ENCODE measurements around the gene CNTN4. TPM values are rescaled to one million over a fixed set of nuclear protein-coding genes. Genes with fewer than 3 reads are reported as not detected.
A peak's percentile ranks its signal among the peaks of the same experiment; 100 is the strongest.

Gene CNTN4
- total RNA-seq, 4 donors from 2014 or later = 2.6 to 91.2 (median 13.2) TPM

DNA sequence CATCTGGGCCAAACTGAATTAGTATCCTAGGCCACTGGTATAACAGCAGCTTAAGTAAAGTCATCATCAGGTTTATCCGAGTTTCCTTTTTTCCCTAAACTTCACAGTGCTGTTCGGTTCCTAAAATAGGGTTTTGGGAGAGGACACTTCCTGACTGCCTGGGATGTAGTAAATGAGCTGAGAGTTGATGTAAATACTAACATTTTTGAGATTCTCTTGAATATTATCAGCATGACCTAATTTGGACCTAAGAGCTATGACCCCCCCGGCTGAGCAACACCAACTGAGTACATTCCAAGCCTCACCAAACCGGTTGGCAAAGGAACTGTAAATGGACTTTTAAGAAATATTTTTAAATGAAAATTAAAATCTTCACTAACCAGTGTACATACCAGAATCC lies 932.7 kb downstream of the CNTN4 start:
- intact Hi-C loops (cut with DNase I; ENCODE audit: low total_unique reads) = no loop called here
- H3K27ac ChIP-seq = no peak overlapping the region
- H3K9me3 ChIP-seq = no peaks in the 10 kb centered on the region
- no peaks in the 10 kb centered on the region for H3K4me1 ChIP-seq
- H3K4me3 ChIP-seq = no peak overlapping the region
- H3K27me3 ChIP-seq = no peaks in the 10 kb centered on the region
- no peaks in the 10 kb centered on the region for H3K36me3 ChIP-seq
- DNase-seq = no peak
- TF ChIP-seq, protein P1, sequence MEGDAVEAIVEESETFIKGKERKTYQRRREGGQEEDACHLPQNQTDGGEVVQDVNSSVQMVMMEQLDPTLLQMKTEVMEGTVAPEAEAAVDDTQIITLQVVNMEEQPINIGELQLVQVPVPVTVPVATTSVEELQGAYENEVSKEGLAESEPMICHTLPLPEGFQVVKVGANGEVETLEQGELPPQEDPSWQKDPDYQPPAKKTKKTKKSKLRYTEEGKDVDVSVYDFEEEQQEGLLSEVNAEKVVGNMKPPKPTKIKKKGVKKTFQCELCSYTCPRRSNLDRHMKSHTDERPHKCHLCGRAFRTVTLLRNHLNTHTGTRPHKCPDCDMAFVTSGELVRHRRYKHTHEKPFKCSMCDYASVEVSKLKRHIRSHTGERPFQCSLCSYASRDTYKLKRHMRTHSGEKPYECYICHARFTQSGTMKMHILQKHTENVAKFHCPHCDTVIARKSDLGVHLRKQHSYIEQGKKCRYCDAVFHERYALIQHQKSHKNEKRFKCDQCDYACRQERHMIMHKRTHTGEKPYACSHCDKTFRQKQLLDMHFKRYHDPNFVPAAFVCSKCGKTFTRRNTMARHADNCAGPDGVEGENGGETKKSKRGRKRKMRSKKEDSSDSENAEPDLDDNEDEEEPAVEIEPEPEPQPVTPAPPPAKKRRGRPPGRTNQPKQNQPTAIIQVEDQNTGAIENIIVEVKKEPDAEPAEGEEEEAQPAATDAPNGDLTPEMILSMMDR (IDR thresholded peaks at IDR 0.05) = no peak
- no peak for TF ChIP-seq POLR2A (IDR thresholded peaks at IDR 0.05)

DNA sequence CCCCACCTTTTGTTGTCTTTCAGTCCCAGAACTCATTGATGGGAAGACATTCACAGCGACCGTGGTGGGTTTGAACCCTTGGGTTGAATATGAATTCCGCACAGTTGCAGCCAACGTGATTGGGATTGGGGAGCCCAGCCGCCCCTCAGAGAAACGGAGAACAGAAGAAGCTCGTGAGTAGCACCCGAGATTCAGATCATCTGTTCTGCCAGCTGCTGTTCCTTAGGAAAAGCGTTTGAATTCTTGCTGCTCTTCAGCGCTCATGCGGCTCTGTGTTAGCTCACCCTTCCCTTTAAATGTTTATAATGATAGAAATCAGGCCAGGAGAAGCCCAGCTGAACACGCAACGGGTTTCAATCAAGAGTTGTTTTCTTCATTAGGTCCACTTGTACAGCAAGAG lies 938.5 kb downstream of the CNTN4 start:
- no peak overlapping the region for H3K27ac ChIP-seq
- H3K4me3 ChIP-seq = no peak overlapping the region
- no peaks in the 10 kb centered on the region for H3K27me3 ChIP-seq
- TF ChIP-seq, protein P1 (IDR thresholded peaks at IDR 0.05) = no peak
- no peak for TF ChIP-seq POLR2A (IDR thresholded peaks at IDR 0.05)
- no peaks in the 10 kb centered on the region for H3K36me3 ChIP-seq
- no peaks in the 10 kb centered on the region for H3K4me1 ChIP-seq
- intact Hi-C loops (cut with DNase I; ENCODE audit: low total_unique reads) = no loop called here
- no peaks in the 10 kb centered on the region for H3K9me3 ChIP-seq
- DNase-seq = no peak

DNA sequence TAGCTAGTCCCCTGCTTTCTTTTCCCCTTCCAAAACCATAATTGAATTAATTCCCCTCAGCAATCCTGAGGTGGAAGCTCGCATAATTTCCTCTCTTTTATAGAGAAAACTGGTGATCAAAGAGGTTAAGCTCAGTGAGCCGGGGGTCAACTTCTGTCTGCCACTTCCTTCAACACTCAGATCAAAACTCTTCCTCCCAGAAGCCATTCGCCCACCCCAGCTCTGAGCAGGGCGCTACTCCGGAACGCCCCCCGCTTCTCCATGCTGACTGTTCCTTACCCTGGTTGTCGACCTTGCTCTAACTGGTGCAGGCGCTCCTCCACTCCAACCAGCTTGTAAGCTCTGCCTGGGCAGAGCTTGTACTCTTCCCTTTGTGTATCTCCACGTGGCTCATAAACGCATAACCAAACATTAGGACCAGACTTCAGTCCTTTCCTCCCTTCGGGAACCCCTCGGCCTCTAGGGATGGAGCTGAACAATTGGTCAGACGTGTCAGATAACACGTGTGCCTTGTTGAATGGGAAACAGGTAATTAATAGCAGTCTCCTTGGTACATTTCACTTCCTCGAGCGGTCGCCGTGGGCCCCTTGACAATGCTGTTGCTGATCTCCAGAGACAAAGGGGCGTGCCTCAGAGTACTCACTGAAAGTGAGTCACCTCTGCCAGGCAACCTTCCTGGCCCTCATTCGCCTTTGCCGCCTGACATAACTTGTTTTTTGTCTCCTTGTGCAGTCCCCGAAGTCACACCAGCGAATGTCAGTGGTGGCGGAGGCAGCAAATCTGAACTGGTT lies 939.7 kb downstream of the CNTN4 start:
- intact Hi-C loops (cut with DNase I; ENCODE audit: low total_unique reads) = no loop called here
- DNase-seq = peak in 1 of 2 donors; percentile 24
- Histone ChIP-seq H3K9me3 (no peaks in the 10 kb centered on the region), H3K4me3 (no peak overlapping the region), H3K27ac (no peak overlapping the region), H3K27me3 (no peaks in the 10 kb centered on the region), H3K4me1 (no peaks in the 10 kb centered on the region), H3K36me3 (no peaks in the 10 kb centered on the region)
- no peak for TF ChIP-seq POLR2A (IDR thresholded peaks at IDR 0.05)
- TF ChIP-seq, protein P1 (IDR thresholded peaks at IDR 0.05) = no peak

DNA sequence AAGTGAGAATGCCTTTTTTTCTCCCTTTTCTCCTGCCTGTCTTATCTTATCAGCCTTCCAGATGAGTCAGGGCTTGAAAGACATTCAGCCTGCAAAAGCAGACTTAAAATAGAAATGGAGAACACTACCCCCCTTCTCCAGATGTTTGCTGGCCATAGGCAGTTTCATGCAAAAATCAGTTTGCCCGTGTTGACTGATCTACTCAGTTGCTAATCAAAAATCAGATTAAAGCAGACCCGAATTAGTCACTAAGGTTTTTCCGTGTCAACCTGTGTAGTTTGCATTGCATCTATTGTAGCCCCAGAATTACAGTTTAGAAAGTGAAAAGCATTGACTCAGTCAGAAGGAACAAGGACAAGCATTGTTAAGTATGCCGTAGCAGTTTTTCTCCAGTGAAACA lies 955.3 kb downstream of the CNTN4 start:
- no peak overlapping the region for H3K27ac ChIP-seq
- no peaks in the 10 kb centered on the region for H3K36me3 ChIP-seq
- no peaks in the 10 kb centered on the region for H3K4me1 ChIP-seq
- no peaks in the 10 kb centered on the region for H3K27me3 ChIP-seq
- intact Hi-C loops (cut with DNase I; ENCODE audit: low total_unique reads) = no loop called here
- DNase-seq = no peak
- no peaks in the 10 kb centered on the region for H3K9me3 ChIP-seq
- no peak overlapping the region for H3K4me3 ChIP-seq
- TF ChIP-seq POLR2A (IDR thresholded peaks at IDR 0.05) = no peak
- TF ChIP-seq, protein P1 (IDR thresholded peaks at IDR 0.05) = no peak

DNA sequence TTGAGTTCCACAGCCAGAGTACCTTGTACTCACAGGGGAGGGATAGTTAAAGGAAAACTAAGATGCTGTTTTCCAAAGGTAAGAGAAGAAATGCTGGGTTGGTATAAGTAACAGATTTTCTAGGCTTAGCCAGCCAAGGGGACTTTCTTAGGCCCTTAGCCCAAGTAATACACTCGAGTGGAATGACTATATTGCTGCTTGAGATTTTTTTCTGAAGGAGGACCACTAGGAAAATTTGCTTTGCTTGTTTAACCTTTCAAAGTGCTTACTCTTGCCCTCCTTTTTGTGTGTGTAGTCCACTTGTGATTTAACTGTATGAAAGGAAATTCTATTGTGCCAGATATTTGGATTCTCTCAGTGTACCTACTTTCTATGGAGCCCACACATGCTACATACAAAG lies 961.0 kb downstream of the CNTN4 start:
- Histone ChIP-seq H3K27me3 (no peaks in the 10 kb centered on the region), H3K4me1 (no peaks in the 10 kb centered on the region), H3K27ac (no peak overlapping the region), H3K9me3 (no peaks in the 10 kb centered on the region), H3K36me3 (no peaks in the 10 kb centered on the region), H3K4me3 (no peak overlapping the region)
- intact Hi-C loops (cut with DNase I; ENCODE audit: low total_unique reads) = no loop called here
- TF ChIP-seq, protein P1 (IDR thresholded peaks at IDR 0.05) = no peak
- no peak for TF ChIP-seq POLR2A (IDR thresholded peaks at IDR 0.05)
- no peak for DNase-seq
